ENCODE results near the gene KRT75. TPM values are rescaled to one million over a fixed set of nuclear protein-coding genes. Genes with fewer than 3 reads are reported as not detected.
A peak's percentile ranks its signal among the peaks of the same experiment; 100 is the strongest.

Gene KRT75
- total RNA-seq, 1 donor from 2014 or later, result not detected

- Mint-ChIP-seq H3K36me3 (ENCODE audit: low read depth) (no peaks in the 10 kb centered on the region), H3K4me1 (peaks cover 8% of the 10 kb centered on the region), H3K27me3 (peaks cover 8% of the 10 kb centered on the region), H3K27ac (no peak within 1 kb of the TSS), H3K4me3 (no peak within 1 kb of the TSS), H3K9me3 (no peaks in the 10 kb centered on the region)
- no peak for DNase-seq
- intact Hi-C loops (cut with micrococcal nuclease), result no loop called here
These were observed 48.9 kb downstream of the KRT75 start, which contains the start of gene KRT84 for GRCh38 chr12:52385226-52385702. Gene KRT84 (minus strand): TSS chr12:52385652. CDS start chr12:52385585, 67 bp downstream.

DNA sequence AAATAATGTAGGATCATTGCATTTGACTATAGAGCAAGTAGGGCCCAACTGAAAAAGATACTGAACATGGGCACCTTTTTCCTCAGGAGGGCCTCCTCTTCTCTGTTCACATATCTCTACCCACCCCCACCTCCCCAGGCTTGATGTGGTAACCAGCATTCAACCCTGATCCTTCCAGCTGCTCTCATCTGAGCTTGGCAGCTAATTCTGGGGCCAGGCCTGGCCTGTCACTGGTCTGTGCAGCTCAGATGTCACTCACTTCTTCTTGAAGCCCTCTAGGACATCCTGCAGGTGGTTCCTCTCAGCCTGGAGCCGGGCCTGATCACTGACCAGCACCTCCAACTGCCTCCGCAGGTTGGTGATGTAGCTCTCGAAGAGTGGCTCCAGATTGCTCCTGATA lies 50.8 kb downstream of the KRT75 start:
- intact Hi-C loops (cut with micrococcal nuclease), result no loop called here
- peaks cover 8% of the 10 kb centered on the region for H3K4me1 Mint-ChIP-seq
- peaks cover 6% of the 10 kb centered on the region for H3K27me3 Mint-ChIP-seq
- H3K4me3 Mint-ChIP-seq, result no peak overlapping the region
- H3K36me3 Mint-ChIP-seq (ENCODE audit: low read depth), result no peaks in the 10 kb centered on the region
- no peak for DNase-seq
- no peaks in the 10 kb centered on the region for H3K9me3 Mint-ChIP-seq
- H3K27ac Mint-ChIP-seq, result no peak overlapping the region

- H3K27me3 Mint-ChIP-seq, result peaks cover 6% of the 10 kb centered on the region
- H3K9me3 Mint-ChIP-seq, result no peaks in the 10 kb centered on the region
- no peak overlapping the region for H3K4me3 Mint-ChIP-seq
- H3K36me3 Mint-ChIP-seq (ENCODE audit: low read depth), result no peaks in the 10 kb centered on the region
- intact Hi-C loops (cut with micrococcal nuclease), result no loop called here
- DNase-seq, result no peak
- H3K27ac Mint-ChIP-seq, result no peak overlapping the region
- H3K4me1 Mint-ChIP-seq, result peaks cover 8% of the 10 kb centered on the region
These were observed 51.3 kb downstream of the KRT75 start for GRCh38 chr12:52382854-52383253.

GRCh38 chr12:52381206-52381605 lies 53.0 kb downstream of the KRT75 start:
- H3K4me1 Mint-ChIP-seq, result peaks cover 8% of the 10 kb centered on the region
- intact Hi-C loops (cut with micrococcal nuclease), result no loop called here
- no peaks in the 10 kb centered on the region for H3K9me3 Mint-ChIP-seq
- peaks cover 6% of the 10 kb centered on the region for H3K27me3 Mint-ChIP-seq
- H3K36me3 Mint-ChIP-seq (ENCODE audit: low read depth), result no peaks in the 10 kb centered on the region
- no peak overlapping the region for H3K27ac Mint-ChIP-seq
- no peak for DNase-seq
- no peak overlapping the region for H3K4me3 Mint-ChIP-seq

DNA sequence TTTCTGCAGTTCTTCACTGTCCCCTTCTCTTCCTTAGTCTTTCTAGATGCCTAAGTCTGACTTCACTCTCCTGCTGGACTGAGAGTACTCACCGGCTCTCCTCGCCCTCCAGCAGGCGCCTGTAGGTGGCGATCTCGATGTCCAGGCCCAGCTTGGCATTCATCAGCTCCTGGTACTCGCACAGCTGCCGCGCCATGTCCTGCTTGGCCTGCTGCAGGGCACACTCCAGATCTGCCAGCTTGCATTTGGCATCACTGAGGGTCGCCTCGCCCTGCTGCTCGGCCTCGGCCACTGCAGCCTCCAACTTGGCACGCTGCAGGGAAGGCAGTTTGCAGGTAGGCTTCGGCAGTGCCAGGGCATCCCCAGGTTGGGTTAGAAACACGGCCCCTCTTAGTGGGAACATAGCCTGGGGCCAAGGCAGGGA lies 53.9 kb downstream of the KRT75 start:
- DNase-seq, result peak; percentile 67

GRCh38 chr12:52379536-52379935 lies 54.6 kb downstream of the KRT75 start:
- Mint-ChIP-seq H3K4me1 (peaks cover 8% of the 10 kb centered on the region), H3K36me3 (ENCODE audit: low read depth) (no peaks in the 10 kb centered on the region), H3K27ac (no peak overlapping the region), H3K9me3 (no peaks in the 10 kb centered on the region), H3K27me3 (peaks cover 5% of the 10 kb centered on the region), H3K4me3 (no peak overlapping the region)
- intact Hi-C loops (cut with micrococcal nuclease), result no loop called here
- no peak for DNase-seq

More for the DNA sequence above, 53.9 kb downstream of the KRT75 start:
- Mint-ChIP-seq H3K36me3 (ENCODE audit: low read depth) (no peaks in the 10 kb centered on the region), H3K27me3 (peaks cover 8% of the 10 kb centered on the region), H3K27ac (no peak overlapping the region), H3K9me3 (no peaks in the 10 kb centered on the region), H3K4me1 (peaks cover 8% of the 10 kb centered on the region), H3K4me3 (no peak overlapping the region)
- intact Hi-C loops (cut with micrococcal nuclease), result no loop called here

DNA sequence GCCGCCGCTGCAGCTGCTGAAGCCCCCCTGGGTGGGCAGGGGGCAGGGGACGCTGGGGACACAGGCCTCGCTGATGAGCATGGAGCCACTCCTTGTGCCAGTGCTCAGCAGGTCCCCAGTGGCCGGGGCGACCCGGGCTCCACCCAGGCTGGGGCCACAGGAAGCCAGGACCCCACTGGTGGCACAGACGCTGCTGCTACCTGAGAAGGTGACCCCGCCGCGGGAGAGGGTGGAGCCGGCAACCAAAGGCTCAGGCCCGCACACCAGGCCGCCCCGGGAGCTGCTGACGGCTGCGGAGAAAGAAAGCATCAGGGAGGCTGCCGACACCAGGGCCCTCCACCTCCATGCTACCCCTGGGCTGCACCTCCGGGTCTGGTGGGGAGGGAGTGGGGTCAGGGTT lies 56.1 kb downstream of the KRT75 start:
- Mint-ChIP-seq H3K27me3 (peaks cover 9% of the 10 kb centered on the region), H3K27ac (no peak overlapping the region), H3K36me3 (ENCODE audit: low read depth) (no peaks in the 10 kb centered on the region), H3K4me3 (no peak overlapping the region), H3K4me1 (peaks cover 7% of the 10 kb centered on the region), H3K9me3 (no peaks in the 10 kb centered on the region)
- intact Hi-C loops (cut with micrococcal nuclease), result no loop called here
- DNase-seq, result no peak

- DNase-seq, result no peak
- intact Hi-C loops (cut with micrococcal nuclease), result no loop called here
- Mint-ChIP-seq H3K36me3 (ENCODE audit: low read depth) (no peaks in the 10 kb centered on the region), H3K9me3 (no peaks in the 10 kb centered on the region), H3K4me1 (no peaks in the 10 kb centered on the region), H3K27ac (no peak overlapping the region), H3K27me3 (peaks cover 9% of the 10 kb centered on the region), H3K4me3 (no peak overlapping the region)
These were observed 56.9 kb downstream of the KRT75 start for GRCh38 chr12:52377266-52377665.

Other genes with a start within 250 kb of the KRT75 start
- gene KRT80, start 242.4 kb downstream of the KRT75 start, total RNA-seq, result not detected in 2 replicates
- gene KRT7, start 201.1 kb downstream of the KRT75 start, total RNA-seq, result 12.3 and 15.8 TPM in 2 replicates
- 0.44 and 0.64 TPM in 2 replicates for gene KRT86, start 159.7 kb downstream of the KRT75 start, total RNA-seq
- gene KRT81, start 142.8 kb downstream of the KRT75 start, total RNA-seq, result not detected in 2 replicates
- gene KRT83, start 113.0 kb downstream of the KRT75 start, total RNA-seq, result not detected in 2 replicates
- not detected in 2 replicates for gene KRT85, start 66.9 kb downstream of the KRT75 start, total RNA-seq
- gene KRT84, start 48.7 kb downstream of the KRT75 start, total RNA-seq, result not detected in 2 replicates
- not detected in 2 replicates for gene KRT82, start 28.0 kb downstream of the KRT75 start, total RNA-seq
- not detected in 2 replicates for gene KRT6B, start 17.8 kb upstream of the KRT75 start, total RNA-seq
- gene KRT6C, start 39.4 kb upstream of the KRT75 start, total RNA-seq, result not detected in 2 replicates
- gene KRT6A, start 58.9 kb upstream of the KRT75 start, total RNA-seq, result not detected in 2 replicates
- not detected in 2 replicates for gene KRT5, start 86.0 kb upstream of the KRT75 start, total RNA-seq
- gene KRT71, start 118.8 kb upstream of the KRT75 start, total RNA-seq, result not detected in 2 replicates
- not detected in 2 replicates for gene KRT74, start 139.5 kb upstream of the KRT75 start, total RNA-seq
- gene KRT72, start 167.1 kb upstream of the KRT75 start, total RNA-seq, result 0.09 TPM in 1 of 2 replicates, not detected in the other
- gene KRT73, start 184.2 kb upstream of the KRT75 start, total RNA-seq, result 0.09 TPM in 1 of 2 replicates, not detected in the other
- not detected in 2 replicates for gene KRT2, start 217.8 kb upstream of the KRT75 start, total RNA-seq
- gene KRT1, start 246.0 kb upstream of the KRT75 start, total RNA-seq, result not detected in 2 replicates